Bronchus fibroblast of lung (primary cell): ENCODE measurements around the gene SLC16A14. TPM values are rescaled to one million over a fixed set of nuclear protein-coding genes. Genes with fewer than 3 reads are reported as not detected.

ENCODE experiments used
- total RNA-seq: library from RNA; depleted of rRNA; stranded (reverse); fragments of >200 nt; gene quantifications from 2 replicates; pipeline ENCODE4 v1.2.3, GENCODE V29; 2015

Gene SLC16A14, protein sequence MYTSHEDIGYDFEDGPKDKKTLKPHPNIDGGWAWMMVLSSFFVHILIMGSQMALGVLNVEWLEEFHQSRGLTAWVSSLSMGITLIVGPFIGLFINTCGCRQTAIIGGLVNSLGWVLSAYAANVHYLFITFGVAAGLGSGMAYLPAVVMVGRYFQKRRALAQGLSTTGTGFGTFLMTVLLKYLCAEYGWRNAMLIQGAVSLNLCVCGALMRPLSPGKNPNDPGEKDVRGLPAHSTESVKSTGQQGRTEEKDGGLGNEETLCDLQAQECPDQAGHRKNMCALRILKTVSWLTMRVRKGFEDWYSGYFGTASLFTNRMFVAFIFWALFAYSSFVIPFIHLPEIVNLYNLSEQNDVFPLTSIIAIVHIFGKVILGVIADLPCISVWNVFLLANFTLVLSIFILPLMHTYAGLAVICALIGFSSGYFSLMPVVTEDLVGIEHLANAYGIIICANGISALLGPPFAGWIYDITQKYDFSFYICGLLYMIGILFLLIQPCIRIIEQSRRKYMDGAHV
- 0.89 and 1.0 TPM in 2 replicates for total RNA-seq

DNA sequence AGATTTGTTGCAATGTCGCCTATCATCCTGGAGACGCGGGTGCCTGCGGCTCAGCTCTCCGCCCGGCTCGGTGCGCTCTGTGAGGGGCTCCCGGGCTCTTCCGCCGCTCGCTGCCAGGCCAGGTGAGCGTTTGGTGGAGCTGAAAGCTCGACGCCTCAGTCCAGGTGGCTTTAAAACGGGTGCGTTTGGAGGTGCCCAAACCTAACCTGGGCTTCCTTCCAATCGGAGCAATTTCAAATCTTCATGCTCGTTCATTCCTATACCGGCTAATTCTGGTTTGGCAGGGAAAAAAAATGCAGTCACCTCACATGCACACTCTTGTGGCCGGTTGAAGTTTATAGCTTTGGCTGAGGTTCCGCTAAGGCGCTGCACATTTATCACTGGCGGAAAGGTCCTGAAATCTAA lies at the start of gene SLC16A14:
Gene SLC16A14, minus strand, starts transcription at position 274 of the 405 bp plus-strand sequence. CDS start 9,572 bp downstream, outside the sequence.

Other genes with a start within 250 kb of the SLC16A14 start
- gene TRIP12, start 146.9 kb downstream of the SLC16A14 start, total RNA-seq, result 73.0 and 91.6 TPM in 2 replicates
- 3.7 and 4.2 TPM in 2 replicates for gene FBXO36, start 146.4 kb downstream of the SLC16A14 start, total RNA-seq
- 3.7 and 12.3 TPM in 2 replicates for gene SP110, start 151.1 kb upstream of the SLC16A14 start, total RNA-seq
- gene SP140, start 156.8 kb upstream of the SLC16A14 start, total RNA-seq, result 0.74 and 2.0 TPM in 2 replicates